Omental fat pad (tissue), 4 donors: ENCODE data around the gene CAPN10. TPM values are rescaled to one million over a fixed set of nuclear protein-coding genes. Genes with fewer than 3 reads are reported as not detected.

Experiments
- ATAC-seq: fragments of 150-250 bp; one replicate; pipeline ENCODE4 v1.9.1; 2016; ENCODE audit warnings: mild to moderate bottlenecking, moderate library complexity; ENCODE audit not compliant: low FRiP score
- DNase-seq: peaks from one replicate; pipeline ENCODE4 v3.0.0-alpha.2; 2019; ENCODE audit warnings: low spot score
- CTCF ChIP-seq, 3 donors: fragments of 450-650 bp; IDR thresholded peaks; one replicate each; pipeline ENCODE4 v1.5.1; 2016 to 2017; ENCODE audit warnings: antibody characterized with exemption in 3 of 3, mild to moderate bottlenecking in 3 of 3, moderate library complexity in 2 of 3
- total RNA-seq, 4 donors: library from RNA; depleted of rRNA; stranded (reverse); fragments of >200 nt; gene quantifications; one replicate each; pipeline ENCODE4 v1.1.0, GENCODE V29; 2016

The CAPN10 gene
- total RNA-seq, 4 donors from 2014 or later: 11.6 to 22.6 (median 17.7) TPM

DNA sequence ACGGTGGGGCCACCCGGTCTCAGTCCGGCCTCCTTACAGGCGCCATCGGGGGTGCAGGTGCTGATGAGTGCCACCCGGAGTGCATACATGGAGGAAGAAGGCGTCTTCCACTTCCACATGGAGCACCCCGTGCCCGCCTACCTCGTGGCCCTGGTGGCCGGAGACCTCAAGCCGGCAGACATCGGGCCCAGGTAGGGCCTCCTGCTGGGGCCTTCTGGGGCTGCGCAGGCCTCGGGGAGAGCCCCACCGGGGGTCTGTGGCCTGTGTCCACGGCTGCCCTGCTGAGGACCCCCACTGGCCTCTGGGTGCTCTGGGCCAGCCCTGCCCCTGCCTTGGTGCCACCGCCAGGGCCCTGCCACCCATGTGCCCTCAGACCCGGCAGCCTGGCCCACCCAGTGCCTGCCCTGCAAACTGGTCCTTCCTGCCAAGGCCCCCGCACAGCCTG lies 13.4 kb upstream of the CAPN10 start:
- ATAC-seq: no peak
- DNase-seq: no peak

DNA sequence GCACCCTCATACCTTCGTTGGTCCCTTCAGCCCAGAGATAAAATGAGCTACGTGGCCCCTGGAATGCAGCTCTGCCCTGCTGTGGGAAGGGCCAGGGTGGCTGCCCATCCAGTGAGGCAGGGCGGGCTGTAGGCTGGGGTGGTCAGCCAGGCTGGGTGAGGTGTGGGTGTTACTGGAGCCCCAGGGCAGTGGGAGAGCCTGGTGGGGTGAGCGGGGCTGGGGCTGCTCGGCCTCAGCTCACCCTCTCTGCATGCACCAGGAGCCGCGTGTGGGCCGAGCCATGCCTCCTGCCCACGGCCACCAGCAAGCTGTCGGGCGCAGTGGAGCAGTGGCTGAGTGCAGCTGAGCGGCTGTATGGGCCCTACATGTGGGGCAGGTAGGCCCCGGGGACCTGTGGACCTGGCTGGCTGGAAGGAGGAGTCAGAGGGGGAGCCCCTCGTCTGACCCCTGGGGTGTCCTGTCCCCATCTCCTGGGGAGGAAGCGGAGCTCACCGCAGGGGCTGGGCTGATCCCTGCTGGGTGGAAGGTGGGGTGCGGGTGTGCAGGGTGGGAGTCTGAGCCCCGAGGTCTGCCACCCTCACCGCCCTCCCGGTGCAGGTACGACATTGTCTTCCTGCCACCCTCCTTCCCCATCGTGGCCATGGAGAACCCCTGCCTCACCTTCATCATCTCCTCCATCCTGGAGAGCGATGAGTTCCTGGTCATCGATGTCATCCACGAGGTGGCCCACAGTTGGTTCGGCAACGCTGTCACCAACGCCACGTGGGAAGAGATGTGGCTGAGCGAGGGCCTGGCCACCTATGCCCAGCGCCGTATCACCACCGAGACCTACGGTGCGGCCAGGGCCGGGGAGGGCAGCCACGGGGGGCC lies 12.8 kb upstream of the CAPN10 start:
- DNase-seq (no peak), ATAC-seq (no peak)
- no peak for TF ChIP-seq CTCF (IDR thresholded peaks at IDR 0.05)

More for the DNA sequence above, 13.4 kb upstream of the CAPN10 start:
- no peak for TF ChIP-seq CTCF (IDR thresholded peaks at IDR 0.05)

DNA sequence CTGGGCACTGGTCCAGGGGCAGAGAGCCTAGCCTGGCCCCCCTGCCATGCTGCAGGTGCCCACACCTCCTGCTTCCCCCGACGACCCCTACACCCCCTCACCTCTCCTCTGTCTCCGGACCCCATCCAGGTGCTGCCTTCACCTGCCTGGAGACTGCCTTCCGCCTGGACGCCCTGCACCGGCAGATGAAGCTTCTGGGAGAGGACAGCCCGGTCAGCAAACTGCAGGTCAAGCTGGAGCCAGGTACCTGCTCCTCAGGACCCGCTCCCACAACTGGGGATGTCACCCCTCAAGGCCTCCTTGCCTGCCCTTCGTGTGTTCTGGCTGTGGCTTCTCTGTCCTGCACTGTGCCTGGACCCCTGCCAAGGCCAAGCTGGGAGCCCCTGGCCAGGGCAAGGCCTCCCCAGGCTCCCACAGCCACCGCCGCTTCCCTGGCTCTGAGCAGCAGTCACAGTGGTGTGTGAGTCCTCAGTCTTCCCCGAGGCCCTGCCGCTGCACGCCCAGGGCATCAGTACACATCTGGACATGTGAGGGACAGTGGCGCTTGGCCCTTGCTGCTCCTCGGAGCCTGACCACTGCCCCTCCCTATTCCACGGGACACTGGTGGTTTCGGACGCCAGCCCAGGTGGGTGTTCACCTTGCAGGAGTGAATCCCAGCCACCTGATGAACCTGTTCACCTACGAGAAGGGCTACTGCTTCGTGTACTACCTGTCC lies 12.0 kb upstream of the CAPN10 start:
- no peak for TF ChIP-seq CTCF (IDR thresholded peaks at IDR 0.05)
- ATAC-seq (no peak), DNase-seq (no peak)

DNA sequence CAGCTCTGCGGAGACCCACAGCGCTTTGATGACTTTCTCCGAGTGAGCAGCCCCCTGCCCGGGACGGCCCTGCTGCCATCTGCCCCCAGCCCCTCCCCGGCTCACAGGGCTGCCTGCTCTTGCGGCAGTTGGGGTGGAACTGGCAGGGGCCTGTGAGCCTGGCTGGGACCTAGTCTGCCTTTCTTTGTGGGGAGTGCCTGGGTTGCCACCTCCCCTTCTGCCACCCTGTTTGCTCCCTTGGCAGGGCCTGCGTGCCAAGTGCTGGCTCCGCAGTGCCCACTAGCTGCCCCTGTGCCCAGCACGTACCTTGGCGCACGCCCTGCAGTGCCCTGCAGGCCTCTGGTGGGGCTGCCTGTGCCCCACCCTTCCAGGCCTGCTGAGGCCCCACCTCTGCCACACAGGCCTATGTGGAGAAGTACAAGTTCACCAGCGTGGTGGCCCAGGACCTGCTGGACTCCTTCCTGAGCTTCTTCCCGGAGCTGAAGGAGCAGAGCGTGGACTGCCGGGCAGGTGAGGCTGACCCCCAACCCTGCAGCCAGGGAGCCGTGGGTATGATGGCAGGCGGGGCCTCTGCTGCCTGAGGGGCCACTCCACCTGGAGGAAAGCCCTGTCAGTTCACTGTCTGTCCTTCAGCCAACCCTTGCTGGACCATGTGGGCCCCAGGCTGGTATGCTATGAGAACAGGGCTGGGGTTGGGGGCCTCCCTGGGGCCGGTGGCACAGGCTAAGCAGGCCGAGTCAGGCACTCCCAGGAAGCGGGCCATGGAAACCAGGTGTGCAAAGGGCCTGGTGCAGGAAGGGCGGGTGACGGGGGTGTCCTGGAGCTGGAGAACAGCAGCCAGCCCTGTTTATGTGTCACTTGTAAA lies 11.2 kb upstream of the CAPN10 start:
- DNase-seq (no peak), ATAC-seq (no peak)

GRCh38 chr2:240576036-240576435 lies 10.5 kb upstream of the CAPN10 start:
- ATAC-seq: no peak
- no peak for TF ChIP-seq CTCF (IDR thresholded peaks at IDR 0.05)
- no peak for DNase-seq

More for the DNA sequence above, 11.2 kb upstream of the CAPN10 start:
- TF ChIP-seq CTCF (IDR thresholded peaks at IDR 0.05): no peak

GRCh38 chr2:240576436-240577205 lies 9.9 kb upstream of the CAPN10 start:
- DNase-seq (no peak), ATAC-seq (no peak)
- TF ChIP-seq CTCF (IDR thresholded peaks at IDR 0.05): no peak
